ENCODE results near the gene EMID1.

Gene EMID1

GRCh38 chr22:29205594-29206371, at the start of gene EMID1:
Gene EMID1 (plus strand): TSS chr22:29205896. CDS start chr22:29206039, 143 bp downstream.
- no peak for DNase-seq

- no peak for DNase-seq
These were observed 49.7 kb upstream of the EMID1 start for GRCh38 chr22:29155966-29156365.

- DNase-seq, result no peak
These were observed 49.2 kb upstream of the EMID1 start for GRCh38 chr22:29156507-29156906.

GRCh38 chr22:29157759-29158535, 47.7 kb upstream of the EMID1 start:
- no peak for DNase-seq

- DNase-seq, result no peak
These were observed 47.1 kb upstream of the EMID1 start for GRCh38 chr22:29158546-29158945.

- DNase-seq, result no peak
These were observed 41.9 kb upstream of the EMID1 start for GRCh38 chr22:29163808-29164207.

- DNase-seq, result no peak
These were observed 40.2 kb upstream of the EMID1 start for GRCh38 chr22:29165321-29166060.

GRCh38 chr22:29166180-29166579, 39.5 kb upstream of the EMID1 start:
- DNase-seq, result no peak

GRCh38 chr22:29167032-29167911, 38.4 kb upstream of the EMID1 start:
- DNase-seq, result peak; percentile 13

GRCh38 chr22:29171721-29172120, 34.0 kb upstream of the EMID1 start:
- DNase-seq, result no peak

GRCh38 chr22:29172216-29172615, 33.5 kb upstream of the EMID1 start:
- no peak for DNase-seq

- DNase-seq, result no peak
These were observed 30.3 kb upstream of the EMID1 start for GRCh38 chr22:29175312-29175835.

- DNase-seq, result no peak
These were observed 21.5 kb upstream of the EMID1 start for GRCh38 chr22:29183971-29184848.

GRCh38 chr22:29184849-29185490, 20.7 kb upstream of the EMID1 start:
- DNase-seq, result no peak

GRCh38 chr22:29186302-29186701, 19.4 kb upstream of the EMID1 start:
- no peak for DNase-seq

GRCh38 chr22:29187831-29188230, 17.9 kb upstream of the EMID1 start:
- no peak for DNase-seq

- DNase-seq, result no peak
These were observed 15.6 kb upstream of the EMID1 start for GRCh38 chr22:29190051-29190450.

GRCh38 chr22:29190918-29191317, 14.8 kb upstream of the EMID1 start:
- DNase-seq, result no peak

GRCh38 chr22:29193021-29193420, 12.7 kb upstream of the EMID1 start:
- no peak for DNase-seq

- no peak for DNase-seq
These were observed 11.5 kb upstream of the EMID1 start for GRCh38 chr22:29194184-29194583.
